Measurements from ENCODE around the gene MGP.

MGP gene

DNA sequence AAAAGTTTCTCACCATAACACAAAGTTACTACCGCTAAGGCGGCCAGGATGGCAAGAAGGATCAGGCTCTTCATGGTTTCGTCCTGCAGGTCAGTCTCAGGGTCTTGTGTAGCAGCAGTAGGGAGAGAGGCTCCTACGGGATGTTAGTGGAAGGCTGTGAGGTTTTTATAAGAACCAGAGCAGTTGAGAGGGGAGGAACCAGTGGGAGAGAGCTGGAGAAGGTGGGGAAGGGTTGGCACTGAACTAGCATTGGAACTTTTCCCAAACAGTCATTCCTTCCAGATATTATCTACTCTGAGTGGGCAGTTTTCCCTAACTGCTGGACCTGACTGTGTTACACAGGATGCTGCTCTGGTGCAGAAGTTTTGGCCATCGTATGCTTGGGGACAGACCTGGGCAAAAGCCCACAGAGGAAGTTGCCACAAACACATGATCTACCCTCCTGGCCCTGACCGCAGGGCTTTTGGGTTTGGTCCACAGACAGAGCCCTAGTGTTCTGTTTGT is at the start of gene MGP:
Gene MGP, minus strand, starts transcription at position 137 of the 504 bp plus-strand sequence. Its CDS starts 63 bp downstream, at position 74.
- no peak for DNase-seq (ENCODE audit: low read depth)

DNA sequence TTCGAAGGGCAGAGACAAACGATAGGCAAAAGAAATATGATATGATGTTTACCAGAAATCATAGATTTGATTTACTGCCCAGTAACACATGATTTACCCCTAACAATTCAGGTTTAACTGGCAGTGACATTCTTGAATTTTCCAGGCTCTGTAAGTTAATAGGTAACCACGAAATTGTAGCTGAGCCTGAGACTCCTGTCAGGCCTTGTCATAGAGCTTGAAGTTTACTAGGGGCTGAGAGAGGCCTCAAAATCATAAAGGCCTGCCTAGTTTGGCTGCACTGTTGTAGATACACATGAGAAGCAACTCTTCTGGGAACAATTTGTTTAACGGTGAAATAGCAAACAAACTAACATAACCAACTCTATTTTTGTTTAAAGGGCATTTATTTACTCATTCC is 49.4 kb upstream of the MGP start:
- DNase-seq (ENCODE audit: low read depth) = no peak

DNA sequence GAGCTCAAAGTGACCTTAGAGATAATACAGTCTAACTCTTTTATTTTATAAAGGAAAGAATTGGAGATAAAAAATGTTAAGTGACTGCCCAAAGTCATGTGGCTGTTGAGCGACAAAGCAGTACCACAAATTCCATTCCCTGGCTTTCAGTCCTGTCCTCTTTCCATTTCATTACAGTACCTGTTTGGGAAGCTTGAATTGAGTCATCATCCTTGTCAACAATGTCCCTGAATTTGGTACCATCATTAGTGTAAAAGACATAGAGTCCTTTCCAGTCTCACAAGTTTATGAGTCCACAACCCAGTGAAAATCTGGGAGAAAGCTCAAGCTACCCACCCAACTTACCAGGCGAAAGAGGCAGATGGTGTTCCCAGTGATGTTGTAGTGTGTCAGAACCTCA is 48.9 kb upstream of the MGP start:
- DNase-seq (ENCODE audit: low read depth) = no peak

DNA sequence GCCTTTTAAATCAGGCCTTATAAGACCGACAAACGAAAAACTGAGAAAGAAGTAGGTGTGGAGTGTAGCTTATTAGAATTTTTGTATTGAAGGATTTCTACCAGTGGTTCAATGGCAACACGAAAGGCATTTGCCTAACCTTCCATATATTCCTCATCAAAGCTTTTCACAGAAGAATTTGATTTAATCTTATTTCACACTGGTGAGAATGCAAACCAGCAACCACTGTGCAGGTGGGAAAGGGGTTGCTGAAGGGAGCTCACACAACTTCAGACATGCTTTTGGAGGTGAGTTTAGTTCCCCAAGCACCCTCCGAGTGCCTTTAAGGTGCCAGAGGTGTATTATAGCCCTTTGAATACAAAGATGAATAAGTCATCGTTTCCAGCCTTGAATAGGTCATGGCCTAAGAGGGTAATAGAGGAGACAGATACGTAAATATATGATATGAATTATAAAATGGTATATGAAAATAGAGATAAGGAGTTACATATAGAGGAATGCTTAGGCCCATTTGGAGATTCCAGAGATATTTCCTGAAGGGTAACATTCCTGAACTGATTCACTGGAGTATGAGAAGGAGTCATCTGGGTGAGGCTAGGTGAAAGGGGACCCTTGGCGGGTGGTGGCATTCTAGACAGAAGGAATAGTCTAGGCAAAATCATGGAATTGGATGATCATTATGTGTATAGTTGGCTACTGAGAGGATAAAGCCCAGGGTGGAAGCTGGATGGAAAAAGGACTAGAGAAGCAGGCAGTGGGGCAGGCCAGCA is 46.3 kb upstream of the MGP start:
- DNase-seq (ENCODE audit: low read depth) = no peak

GRCh38 chr12:14931359-14931758 is 45.7 kb upstream of the MGP start:
- no peak for DNase-seq (ENCODE audit: low read depth)

DNA sequence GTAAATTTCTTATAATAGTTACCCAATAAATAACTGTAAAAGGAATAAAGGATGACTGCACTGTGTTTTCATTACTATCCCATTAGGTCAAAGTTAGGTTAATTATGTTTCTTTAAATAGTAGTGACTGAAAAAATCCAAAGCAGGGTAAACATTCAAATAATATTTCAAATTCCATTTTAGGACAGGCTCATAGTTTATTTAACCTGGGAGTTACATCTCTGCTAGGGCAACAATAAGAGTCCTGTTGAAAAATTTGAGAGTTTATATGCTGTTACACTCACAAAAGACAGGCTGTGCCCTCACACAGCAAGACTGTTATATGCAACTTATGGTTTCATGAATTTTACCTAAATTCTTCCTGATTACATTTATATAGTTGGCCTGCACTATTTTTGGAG is 44.6 kb upstream of the MGP start:
- no peak for DNase-seq (ENCODE audit: low read depth)

DNA sequence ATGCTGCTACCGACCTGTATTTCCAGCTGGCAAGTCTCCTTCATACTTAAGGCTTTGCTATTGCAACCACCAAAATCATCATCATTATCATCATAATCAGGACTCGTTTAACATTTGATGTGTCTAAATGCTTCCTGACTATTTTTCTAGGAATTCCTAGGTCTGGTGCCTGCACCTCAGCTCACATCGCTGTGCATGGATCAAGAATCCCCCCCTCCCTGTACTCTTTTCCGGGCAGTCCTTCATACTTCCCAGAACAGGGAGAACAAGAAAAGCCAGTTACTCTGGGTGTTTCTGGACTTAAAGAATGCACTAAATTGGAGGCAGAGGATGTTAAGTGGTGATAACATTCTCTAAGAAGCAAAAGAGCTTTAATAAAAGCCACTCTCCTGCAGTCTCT is 43.3 kb upstream of the MGP start:
- no peak for DNase-seq (ENCODE audit: low read depth)

DNA sequence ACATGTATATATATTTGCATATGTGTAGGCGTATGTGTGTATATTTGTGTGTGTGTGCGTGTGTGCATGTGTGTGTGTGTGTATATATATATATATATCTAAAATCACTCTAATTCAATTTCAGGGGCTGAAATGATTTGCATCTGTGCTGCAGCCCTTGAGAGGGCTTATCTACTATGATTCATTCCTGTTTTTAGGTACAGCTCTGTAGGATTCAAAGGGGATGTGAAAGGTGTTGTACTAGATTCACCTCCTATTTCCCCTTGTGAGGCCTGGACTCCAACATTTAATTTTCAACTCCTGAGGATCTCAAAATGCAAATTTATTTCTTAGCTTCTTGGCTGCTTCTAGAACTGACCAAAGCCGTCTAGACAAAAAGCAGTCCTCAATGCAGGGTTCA is 41.6 kb upstream of the MGP start:
- no peak for DNase-seq (ENCODE audit: low read depth)

- no peak for DNase-seq (ENCODE audit: low read depth)
Measured at GRCh38 chr12:14924541-14924940, 38.9 kb upstream of the MGP start.

GRCh38 chr12:14923944-14924343 is 38.3 kb upstream of the MGP start:
- DNase-seq (ENCODE audit: low read depth) = no peak

- DNase-seq (ENCODE audit: low read depth) = no peak
Measured at GRCh38 chr12:14921218-14921617, 35.6 kb upstream of the MGP start.

GRCh38 chr12:14920475-14921126 is 34.9 kb upstream of the MGP start:
- no peak for DNase-seq (ENCODE audit: low read depth)

- no peak for DNase-seq (ENCODE audit: low read depth)
Measured at GRCh38 chr12:14919455-14919854, 33.8 kb upstream of the MGP start.

DNA sequence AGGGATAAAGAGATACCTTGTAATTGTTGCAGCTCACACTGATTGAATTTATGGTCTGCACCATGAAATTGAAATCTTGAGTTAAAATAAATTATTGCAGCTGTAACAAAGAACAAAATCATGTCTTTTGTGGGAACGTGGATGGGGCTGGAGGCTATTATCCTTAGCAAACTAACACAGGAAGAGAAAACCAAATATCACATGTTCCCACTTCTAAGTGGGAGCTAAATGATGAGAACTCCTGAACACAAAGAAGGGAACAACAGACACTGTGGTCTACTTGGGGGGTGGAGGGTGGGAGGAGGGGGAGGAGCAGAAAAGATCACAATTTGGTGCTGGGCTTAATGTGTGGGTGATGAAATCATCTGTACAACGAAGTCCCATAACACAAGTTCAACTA is 30.1 kb upstream of the MGP start:
- no peak for DNase-seq (ENCODE audit: low read depth)

DNA sequence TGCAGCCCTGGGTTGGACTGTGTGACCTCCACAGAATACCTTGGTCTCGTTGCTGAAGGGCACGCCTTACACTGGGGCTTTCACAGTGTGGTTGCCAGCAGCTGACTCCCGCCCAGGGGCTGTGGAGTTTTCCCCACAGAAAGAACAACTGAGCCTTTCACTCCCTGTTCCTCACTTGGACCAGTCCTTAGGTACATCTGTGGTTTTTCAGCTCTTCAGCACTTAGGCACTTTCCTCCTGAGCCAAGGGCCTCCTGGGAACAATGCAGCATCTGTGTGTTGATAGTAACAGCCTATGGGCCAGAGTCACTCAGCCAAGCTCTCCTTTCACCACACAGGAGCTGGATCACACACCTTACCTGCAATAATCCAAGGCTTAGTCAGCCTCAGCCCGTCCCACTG is 27.7 kb upstream of the MGP start:
- no peak for DNase-seq (ENCODE audit: low read depth)

- DNase-seq (ENCODE audit: low read depth) = no peak
Measured at GRCh38 chr12:14911131-14911530, 25.5 kb upstream of the MGP start.

DNA sequence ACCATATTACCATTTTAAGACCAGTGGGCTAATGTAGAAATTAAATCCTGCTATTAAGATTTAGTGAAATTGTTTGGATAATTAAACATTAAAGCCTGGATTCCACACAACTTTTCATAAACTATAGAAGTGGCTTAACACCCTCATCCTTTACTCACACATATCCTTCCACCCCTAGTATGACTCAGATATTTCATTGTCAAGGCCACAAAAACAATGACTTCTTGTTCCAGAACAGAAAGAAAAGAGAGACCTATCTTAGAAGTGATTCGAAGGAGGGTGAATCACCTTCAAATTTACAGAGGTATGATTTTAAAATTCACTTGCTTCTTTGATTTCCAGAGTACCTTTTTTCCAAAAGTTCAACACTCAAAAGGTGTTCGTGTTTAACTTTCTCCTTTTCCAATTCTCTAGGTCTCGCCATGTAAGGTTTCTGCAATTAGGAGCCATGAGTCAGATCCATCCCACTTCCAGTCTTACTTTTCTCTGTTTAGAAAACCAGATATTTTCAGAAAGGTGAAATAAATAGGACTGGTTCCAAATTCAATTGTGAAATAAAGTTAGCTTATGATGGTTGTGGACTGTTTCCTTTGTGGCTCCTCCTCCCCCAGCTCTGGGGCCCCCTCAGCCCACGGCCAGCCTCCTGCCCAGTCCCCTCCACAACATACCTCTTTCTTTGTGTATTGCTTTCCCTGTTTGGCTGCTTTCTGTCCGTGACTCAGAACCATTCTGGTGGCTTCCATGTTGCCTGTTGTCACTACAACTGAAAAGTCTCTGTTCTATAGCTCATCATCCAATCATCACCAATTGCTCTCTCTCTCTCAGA is 24.6 kb upstream of the MGP start:
- DNase-seq (ENCODE audit: low read depth) = no peak

GRCh38 chr12:14907953-14908352 is 22.3 kb upstream of the MGP start:
- no peak for DNase-seq (ENCODE audit: low read depth)

DNA sequence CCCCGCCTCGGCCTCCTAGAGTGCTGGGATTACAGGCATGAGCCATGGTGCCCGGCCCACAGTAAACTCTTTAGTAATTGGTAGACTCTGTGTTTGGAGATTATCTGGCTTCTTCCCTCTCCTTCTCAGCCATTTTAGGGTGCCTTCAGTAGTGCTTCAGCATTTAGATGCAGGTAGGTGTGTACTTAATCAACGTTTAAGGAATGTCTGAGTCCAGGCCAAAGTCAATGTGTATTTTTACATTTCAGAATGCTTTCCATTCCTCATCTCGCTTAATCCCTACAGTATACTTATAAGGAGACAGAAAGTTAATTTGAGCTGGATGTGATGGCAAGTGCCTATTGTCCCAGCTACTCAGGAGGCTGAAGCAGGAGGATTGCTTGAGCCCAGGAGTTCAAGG is 20.5 kb upstream of the MGP start:
- DNase-seq (ENCODE audit: low read depth) = no peak

- DNase-seq (ENCODE audit: low read depth) = no peak
Measured at GRCh38 chr12:14905269-14906004, 19.8 kb upstream of the MGP start.

GRCh38 chr12:14904854-14905253 is 19.2 kb upstream of the MGP start:
- DNase-seq (ENCODE audit: low read depth) = no peak

Measured in stimulated activated CD8-positive, alpha-beta memory T cell treated with anti-CD3 and anti-CD28 coated beads, Interleukin-7, amount 100 ng/mL, for 24 hours (primary cell).